ENCODE measurements around the gene SELE.

Gene SELE

GRCh38 chr1:169765580-169766331 lies 31.9 kb upstream of the SELE start:
- no peak for TF ChIP-seq POLR2A (IDR thresholded peaks at IDR 0.05; ENCODE audit: extremely low read depth, insufficient read length)
- no peak for TF ChIP-seq MYC (IDR thresholded peaks at IDR 0.05; ENCODE audit: low read depth, low read length)
- TF ChIP-seq CTCF (IDR thresholded peaks at IDR 0.05; ENCODE audit: low read depth, low read length), result no peak
- no peak for DNase-seq (ENCODE audit: low read depth)

GRCh38 chr1:169764919-169765318 lies 31.0 kb upstream of the SELE start:
- no peak overlapping the region for H3K4me3 ChIP-seq (ENCODE audit: low read depth, low read length)
- TF ChIP-seq MAX (IDR thresholded peaks at IDR 0.05; ENCODE audit: low read depth, low read length) (no peak), POLR2A (IDR thresholded peaks at IDR 0.05; ENCODE audit: extremely low read depth, insufficient read length) (no peak), CTCF (IDR thresholded peaks at IDR 0.05; ENCODE audit: low read depth, low read length) (no peak), MYC (IDR thresholded peaks at IDR 0.05; ENCODE audit: low read depth, low read length) (no peak)
- DNase-seq (ENCODE audit: low read depth), result no peak

More at GRCh38 chr1:169765580-169766331, 31.9 kb upstream of the SELE start:
- H3K4me3 ChIP-seq (ENCODE audit: low read depth, low read length), result no peak overlapping the region

GRCh38 chr1:169762699-169763098 lies 28.8 kb upstream of the SELE start:
- no peak for TF ChIP-seq POLR2A (IDR thresholded peaks at IDR 0.05; ENCODE audit: extremely low read depth, insufficient read length)

GRCh38 chr1:169759038-169759437 lies 25.2 kb upstream of the SELE start:
- H3K4me3 ChIP-seq (ENCODE audit: low read depth, low read length), result no peak overlapping the region
- TF ChIP-seq POLR2A (IDR thresholded peaks at IDR 0.05; ENCODE audit: extremely low read depth, insufficient read length) (no peak), MAX (IDR thresholded peaks at IDR 0.05; ENCODE audit: low read depth, low read length) (no peak), MYC (IDR thresholded peaks at IDR 0.05; ENCODE audit: low read depth, low read length) (no peak), CTCF (IDR thresholded peaks at IDR 0.05; ENCODE audit: low read depth, low read length) (no peak)
- no peak for DNase-seq (ENCODE audit: low read depth)

More at GRCh38 chr1:169762699-169763098, 28.8 kb upstream of the SELE start:
- DNase-seq (ENCODE audit: low read depth), result no peak
- H3K4me3 ChIP-seq (ENCODE audit: low read depth, low read length), result no peak overlapping the region

GRCh38 chr1:169753549-169753948 lies 19.7 kb upstream of the SELE start:
- no peak overlapping the region for H3K4me3 ChIP-seq (ENCODE audit: low read depth, low read length)
- DNase-seq (ENCODE audit: low read depth), result no peak
- no peak for TF ChIP-seq MYC (IDR thresholded peaks at IDR 0.05; ENCODE audit: low read depth, low read length)
- TF ChIP-seq CTCF (IDR thresholded peaks at IDR 0.05; ENCODE audit: low read depth, low read length), result no peak
- no peak for TF ChIP-seq MAX (IDR thresholded peaks at IDR 0.05; ENCODE audit: low read depth, low read length)
- TF ChIP-seq POLR2A (IDR thresholded peaks at IDR 0.05; ENCODE audit: extremely low read depth, insufficient read length), result no peak

GRCh38 chr1:169750041-169750440 lies 16.2 kb upstream of the SELE start:
- TF ChIP-seq POLR2A (IDR thresholded peaks at IDR 0.05; ENCODE audit: extremely low read depth, insufficient read length) (no peak), MYC (IDR thresholded peaks at IDR 0.05; ENCODE audit: low read depth, low read length) (no peak), CTCF (IDR thresholded peaks at IDR 0.05; ENCODE audit: low read depth, low read length) (no peak), MAX (IDR thresholded peaks at IDR 0.05; ENCODE audit: low read depth, low read length) (no peak)
- DNase-seq (ENCODE audit: low read depth), result no peak
- H3K4me3 ChIP-seq (ENCODE audit: low read depth, low read length), result no peak overlapping the region

Measured in NB4 (cell line).